Epidermal melanocyte (primary cell): ENCODE results near the gene KRTAP1-3.
"Not testable (repeated sequence)": the region's sequence is repeated elsewhere in the genome, so short reads cannot be mapped to it uniquely, and the experiment has no call there.

Experiments
- DNase-seq: peaks from one replicate; pipeline ENCODE4 v3.0.0; 2011; ENCODE audit warnings: low spot score; ENCODE audit not compliant: insufficient read length

Gene KRTAP1-3

GRCh38 chr17:41054556-41054955 is 19.9 kb upstream of the KRTAP1-3 start:
- DNase-seq, result not testable (repeated sequence)

GRCh38 chr17:41054025-41054424 is 19.4 kb upstream of the KRTAP1-3 start:
- DNase-seq, result no peak

GRCh38 chr17:41052566-41052965 is 17.9 kb upstream of the KRTAP1-3 start:
- no peak for DNase-seq

GRCh38 chr17:41049110-41049509 is 14.4 kb upstream of the KRTAP1-3 start:
- DNase-seq, result no peak

GRCh38 chr17:41048441-41048840 is 13.8 kb upstream of the KRTAP1-3 start:
- peak; percentile 37 for DNase-seq

GRCh38 chr17:41046735-41047465 is 12.2 kb upstream of the KRTAP1-3 start, which contains the start of gene KRTAP2-1:
Gene KRTAP2-1, minus strand, starts transcription at chr17:41047316. Its CDS starts 49 bp downstream, at chr17:41047267.
- DNase-seq, result not testable (repeated sequence)

- DNase-seq, result no peak
Measured at GRCh38 chr17:41042953-41043352, 8.3 kb upstream of the KRTAP1-3 start.

- not testable (repeated sequence) for DNase-seq
Measured at GRCh38 chr17:41040783-41041571, 6.3 kb upstream of the KRTAP1-3 start, which contains the start of gene KRTAP1-1. Gene KRTAP1-1, minus strand, starts transcription at chr17:41041450. Its CDS starts 53 bp downstream, at chr17:41041397.

- DNase-seq, result no peak
Measured at GRCh38 chr17:41037853-41038350, 3.2 kb upstream of the KRTAP1-3 start.

GRCh38 chr17:41029633-41030245 is 4.9 kb downstream of the KRTAP1-3 start, which contains the start of gene KRTAP1-4:
Gene KRTAP1-4, minus strand, starts transcription at chr17:41030195. Its CDS starts 117 bp downstream, at chr17:41030078.
- no peak for DNase-seq

GRCh38 chr17:41026715-41027471 is 7.8 kb downstream of the KRTAP1-3 start, which contains the start of gene KRTAP1-5:
Gene KRTAP1-5, minus strand, starts transcription at chr17:41027208. Its CDS starts 53 bp downstream, at chr17:41027155.
- no peak for DNase-seq

GRCh38 chr17:41024697-41025096 is 10.0 kb downstream of the KRTAP1-3 start:
- DNase-seq, result no peak

- no peak for DNase-seq
Measured at GRCh38 chr17:41020336-41020735, 14.3 kb downstream of the KRTAP1-3 start.

GRCh38 chr17:41019415-41019814 is 15.3 kb downstream of the KRTAP1-3 start:
- no peak for DNase-seq

GRCh38 chr17:41018541-41018940 is 16.1 kb downstream of the KRTAP1-3 start:
- no peak for DNase-seq

GRCh38 chr17:41016578-41017215 is 18.0 kb downstream of the KRTAP1-3 start:
- no peak for DNase-seq

- DNase-seq, result no peak
Measured at GRCh38 chr17:41015454-41015853, 19.2 kb downstream of the KRTAP1-3 start.

- no peak for DNase-seq
Measured at GRCh38 chr17:41013606-41014005, 21.1 kb downstream of the KRTAP1-3 start.

- DNase-seq, result no peak
Measured at GRCh38 chr17:41013181-41013580, 21.5 kb downstream of the KRTAP1-3 start.
